ENCODE measurements around the gene PDCD5. TPM values are rescaled to one million over a fixed set of nuclear protein-coding genes. Genes with fewer than 3 reads are reported as not detected.

Gene PDCD5, protein sequence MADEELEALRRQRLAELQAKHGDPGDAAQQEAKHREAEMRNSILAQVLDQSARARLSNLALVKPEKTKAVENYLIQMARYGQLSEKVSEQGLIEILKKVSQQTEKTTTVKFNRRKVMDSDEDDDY
- 122 and 188 TPM in 2 replicates for polyA plus RNA-seq (2012; rRNA removed)
- polyA plus RNA-seq (2012; cell fraction: cytosol; rRNA removed): 183 and 234 TPM in 2 replicates
- polyA plus RNA-seq (2012; cell fraction: nucleus; rRNA removed): 57.1 and 74.1 TPM in 2 replicates

DNA sequence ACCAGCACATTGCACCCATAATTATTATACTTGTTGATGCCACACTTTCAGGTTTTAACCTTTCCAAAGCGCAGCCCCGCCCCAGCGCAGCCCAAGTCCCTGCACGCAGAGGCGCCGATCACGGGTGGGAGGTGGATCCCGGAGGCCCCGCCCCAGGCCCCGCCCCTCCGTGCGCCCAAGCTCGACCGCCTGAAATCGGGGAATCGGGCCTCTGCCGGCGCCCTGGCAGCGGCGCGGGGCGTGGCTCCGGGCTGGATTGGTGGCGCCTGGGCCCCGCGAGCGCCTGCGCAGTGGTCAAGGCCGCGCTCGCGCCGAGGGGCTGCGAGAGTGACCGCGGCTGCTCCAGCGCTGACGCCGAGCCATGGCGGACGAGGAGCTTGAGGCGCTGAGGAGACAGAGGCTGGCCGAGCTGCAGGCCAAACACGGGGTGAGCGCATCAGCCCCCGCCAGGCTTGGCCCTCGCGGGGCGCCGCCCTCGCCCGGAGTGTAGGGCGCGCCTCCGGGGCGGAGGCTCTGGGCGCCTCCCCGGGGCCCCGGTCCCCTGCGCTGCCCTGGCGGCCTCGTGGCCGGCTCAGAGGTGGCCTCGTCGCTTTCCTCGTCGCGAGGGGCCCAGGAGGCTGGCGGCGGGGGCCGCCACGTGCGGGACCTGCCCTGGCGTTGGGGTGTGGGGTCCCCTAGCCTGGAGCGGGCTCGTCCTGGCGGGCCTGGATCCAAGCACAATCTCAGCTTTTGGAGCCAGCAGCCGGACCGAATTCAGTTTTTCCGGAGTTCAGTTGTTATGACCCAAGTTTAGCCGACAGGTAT lies at the start of gene PDCD5:
TSS of gene PDCD5 (plus strand) at position 290 of the 804 bp plus-strand sequence. CDS start at position 362, 72 bp downstream.
- Histone ChIP-seq H3K79me2 (ENCODE audit: insufficient read depth) (peaks cover 32% of the 10 kb centered on the region), H3K27me3 (ENCODE audit: insufficient read depth) (no peaks in the 10 kb centered on the region), H2AFZ (ENCODE audit: low read depth) (peak within 1 kb of the TSS; percentile 97), H3K9me3 (no peaks in the 10 kb centered on the region), H3K36me3 (replicated peaks in 1 of 2; ENCODE audit: control insufficient read depth in 1 of 2, insufficient read depth in 2 of 2, low read length in 1 of 2) (peaks cover 20 to 32% of the 10 kb centered on the region in 2 experiments), H3K9ac (peak within 1 kb of the TSS; percentile 90), H3K4me1 (ENCODE audit: control insufficient read depth in 1 of 2, insufficient read depth in 2 of 2, low read depth in 1 of 2, low read length in 1 of 2) (peaks cover 5 to 6% of the 10 kb centered on the region in 2 experiments; a peak in 3 of 4 replicates), H3K4me3 (ENCODE audit: low read depth in 2 of 2, low read length in 1 of 2) (peak within 1 kb of the TSS; percentile 83 to 84), H3K27ac (ENCODE audit: low read depth in 2 of 2, low read length in 1 of 2) (peak within 1 kb of the TSS; percentile 41 to 83; a peak in 3 of 4 replicates), H3F3A (replicated peaks; ENCODE audit: insufficient read depth) (peaks cover 3% of the 10 kb centered on the region), H3K9me2 (no peaks in the 10 kb centered on the region), H4K20me1 (ENCODE audit: insufficient read depth) (no peaks in the 10 kb centered on the region; the same call in 1 of the 2 replicates), H3K4me2 (peak within 1 kb of the TSS; percentile 97)
- TF ChIP-seq USF1 (IDR thresholded peaks at IDR 0.05; ENCODE audit: borderline replicate concordance, low read depth) (no peak), CHD2 (IDR thresholded peaks at IDR 0.05; ENCODE audit: low read length, partially characterized antibody) (peak; percentile 29), POLR2AphosphoS5 (IDR thresholded peaks at IDR 0.05; ENCODE audit: low read depth, low read length) (peak; percentile 90), TAF1 (IDR thresholded peaks at IDR 0.05; ENCODE audit: borderline replicate concordance, low read depth, low read length) (peak; percentile 72; the same call in 1 of the 2 replicates), MEF2A (IDR thresholded peaks at IDR 0.05; ENCODE audit: borderline replicate concordance, low read depth) (no peak), FOXJ3 (CRISPR knock-in tag; IDR thresholded peaks at IDR 0.05) (no peak), YY1 (IDR thresholded peaks at IDR 0.05; ENCODE audit: low read depth) (0 out of 2 replicates have a peak, but pooled peaks have one; percentile 52), SIN3A (IDR thresholded peaks at IDR 0.05; ENCODE audit: borderline replicate concordance, low read depth, low read length) (no peak), NRF1 (IDR thresholded peaks at IDR 0.05; ENCODE audit: low read depth, low read length) (peak; percentile 93), RAD21 (IDR thresholded peaks at IDR 0.05; ENCODE audit: low read length) (no peak), NFIC (IDR thresholded peaks at IDR 0.05; ENCODE audit: borderline replicate concordance) (no peak), GABPA (IDR thresholded peaks at IDR 0.05; ENCODE audit: low read depth) (no peak), CTCF (IDR thresholded peaks at IDR 0.05) (no peak), SMC3 (IDR thresholded peaks at IDR 0.05; ENCODE audit: low read depth, low read length) (no peak), TEAD4 (IDR thresholded peaks at IDR 0.05; ENCODE audit: borderline replicate concordance, insufficient read depth) (no peak), RFX5 (IDR thresholded peaks at IDR 0.05; ENCODE audit: low read length) (no peak), JUND (IDR thresholded peaks at IDR 0.05) (no peak), ELF1 (IDR thresholded peaks at IDR 0.05) (no peak), TCF12 (IDR thresholded peaks at IDR 0.05) (no peak), EP300 (IDR thresholded peaks at IDR 0.05; ENCODE audit: borderline replicate concordance in 1 of 2, low read depth in 1 of 2, low read length in 1 of 2) (no peak), RXRA (IDR thresholded peaks at IDR 0.05; ENCODE audit: borderline replicate concordance, low read depth) (no peak), MXI1 (IDR thresholded peaks at IDR 0.05; ENCODE audit: low read depth, low read length) (peak; percentile 33; the same call in 1 of the 2 replicates), FOSL2 (IDR thresholded peaks at IDR 0.05; ENCODE audit: borderline replicate concordance, low read depth) (no peak), EZH2phosphoT487 (IDR thresholded peaks at IDR 0.05; ENCODE audit: borderline replicate concordance, low read depth) (no peak), RCOR1 (IDR thresholded peaks at IDR 0.05; ENCODE audit: low read length) (no peak)
- TF ChIP-seq, protein P1, sequence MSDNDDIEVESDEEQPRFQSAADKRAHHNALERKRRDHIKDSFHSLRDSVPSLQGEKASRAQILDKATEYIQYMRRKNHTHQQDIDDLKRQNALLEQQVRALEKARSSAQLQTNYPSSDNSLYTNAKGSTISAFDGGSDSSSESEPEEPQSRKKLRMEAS (IDR thresholded peaks at IDR 0.05; ENCODE audit: low read depth): no peak; the same call in 1 of the 2 replicates
- TF ChIP-seq, protein P2, sequence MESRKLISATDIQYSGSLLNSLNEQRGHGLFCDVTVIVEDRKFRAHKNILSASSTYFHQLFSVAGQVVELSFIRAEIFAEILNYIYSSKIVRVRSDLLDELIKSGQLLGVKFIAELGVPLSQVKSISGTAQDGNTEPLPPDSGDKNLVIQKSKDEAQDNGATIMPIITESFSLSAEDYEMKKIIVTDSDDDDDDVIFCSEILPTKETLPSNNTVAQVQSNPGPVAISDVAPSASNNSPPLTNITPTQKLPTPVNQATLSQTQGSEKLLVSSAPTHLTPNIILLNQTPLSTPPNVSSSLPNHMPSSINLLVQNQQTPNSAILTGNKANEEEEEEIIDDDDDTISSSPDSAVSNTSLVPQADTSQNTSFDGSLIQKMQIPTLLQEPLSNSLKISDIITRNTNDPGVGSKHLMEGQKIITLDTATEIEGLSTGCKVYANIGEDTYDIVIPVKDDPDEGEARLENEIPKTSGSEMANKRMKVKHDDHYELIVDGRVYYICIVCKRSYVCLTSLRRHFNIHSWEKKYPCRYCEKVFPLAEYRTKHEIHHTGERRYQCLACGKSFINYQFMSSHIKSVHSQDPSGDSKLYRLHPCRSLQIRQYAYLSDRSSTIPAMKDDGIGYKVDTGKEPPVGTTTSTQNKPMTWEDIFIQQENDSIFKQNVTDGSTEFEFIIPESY (IDR thresholded peaks at IDR 0.05; ENCODE audit: borderline replicate concordance, low read depth): no peak
- TF ChIP-seq, protein P3, sequence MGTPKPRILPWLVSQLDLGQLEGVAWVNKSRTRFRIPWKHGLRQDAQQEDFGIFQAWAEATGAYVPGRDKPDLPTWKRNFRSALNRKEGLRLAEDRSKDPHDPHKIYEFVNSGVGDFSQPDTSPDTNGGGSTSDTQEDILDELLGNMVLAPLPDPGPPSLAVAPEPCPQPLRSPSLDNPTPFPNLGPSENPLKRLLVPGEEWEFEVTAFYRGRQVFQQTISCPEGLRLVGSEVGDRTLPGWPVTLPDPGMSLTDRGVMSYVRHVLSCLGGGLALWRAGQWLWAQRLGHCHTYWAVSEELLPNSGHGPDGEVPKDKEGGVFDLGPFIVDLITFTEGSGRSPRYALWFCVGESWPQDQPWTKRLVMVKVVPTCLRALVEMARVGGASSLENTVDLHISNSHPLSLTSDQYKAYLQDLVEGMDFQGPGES (IDR thresholded peaks at IDR 0.05; ENCODE audit: low read depth, low read length): no peak
- peak; percentile 99 for DNase-seq
- WGBS (ENCODE audit: low lambda C conversion rate): 1% methylated on average over 10 of the region's 81 CpGs
- POLR2A ChIA-PET: interaction anchor here (1.3 to 1.4 kb wide), 2 partner anchors 110 to 176 kb away, joined by 4 read pairs; partner anchors contain the start of genes DPY19L3 and NUDT19
- CTCF ChIA-PET: interaction anchor here (1.1 to 2.1 kb wide), 6 partner anchors 11 to 1911 kb away, joined by 3 to 14 read pairs (median 6); no protein-coding TSS in a partner anchor
